H1 (cell line): Measurements from ENCODE around the gene SPATS2. TPM values are rescaled to one million over a fixed set of nuclear protein-coding genes. Genes with fewer than 3 reads are reported as not detected.

Experiments used
- ATF3 ChIP-seq: IDR thresholded peaks from 2 replicates; pipeline ENCODE4 v1.6.1; 2011; ENCODE audit warnings: low read depth, mild to moderate bottlenecking, low read length; ENCODE audit not compliant: insufficient read depth
- CHD1 ChIP-seq: IDR thresholded peaks from 2 replicates; pipeline ENCODE4 v1.6.1; 2012; ENCODE audit warnings: low read depth, low read length, improper control_type of control experiment
- CHD2 ChIP-seq: IDR thresholded peaks from 2 replicates; pipeline ENCODE4 v1.6.1; 2012; ENCODE audit warnings: low read length, improper control_type of control experiment
- CTBP2 ChIP-seq: IDR thresholded peaks from 2 replicates; pipeline ENCODE4 v1.7.0; 2011; ENCODE audit warnings: borderline replicate concordance, mild to moderate bottlenecking, moderate library complexity, mixed read lengths, low read length; ENCODE audit not compliant: insufficient read depth, insufficient read length
- KDM5A ChIP-seq: fragments of 200-600 bp; IDR thresholded peaks from 2 replicates; pipeline ENCODE4 v1.7.1; 2012; ENCODE audit warnings: mild to moderate bottlenecking, low read length, inconsistent platforms, mixed read lengths
- POLR2A ChIP-seq, 2 experiments: IDR thresholded peaks; 1 replicate in 1 of 2; 2 replicates in 1 of 2; pipeline ENCODE4 v1.6.1; 2011; ENCODE audit warnings: low read depth in 2 of 2, low read length in 2 of 2, mild to moderate bottlenecking in 2 of 2; ENCODE audit errors: control extremely low read depth in 1 of 2
- POLR2AphosphoS5 ChIP-seq: IDR thresholded peaks from 2 replicates; pipeline ENCODE4 v1.6.1; 2011; ENCODE audit warnings: low read depth, low read length
- POU5F1 ChIP-seq: IDR thresholded peaks from 2 replicates; pipeline ENCODE4 v1.6.1; 2011; ENCODE audit warnings: low read depth, mild to moderate bottlenecking, low read length, moderate library complexity
- RXRA ChIP-seq: IDR thresholded peaks from 2 replicates; pipeline ENCODE4 v1.6.1; 2011; ENCODE audit warnings: low read depth, mild to moderate bottlenecking, low read length, moderate library complexity; ENCODE audit not compliant: insufficient read depth
- SIRT6 ChIP-seq: IDR thresholded peaks from one replicate; pipeline ENCODE4 v1.7.1; 2012; ENCODE audit warnings: low read length, inconsistent platforms
- SRF ChIP-seq: IDR thresholded peaks from 2 replicates; pipeline ENCODE4 v1.6.1; 2011; ENCODE audit warnings: mild to moderate bottlenecking, low read depth, low read length, moderate library complexity
- USF2 ChIP-seq: IDR thresholded peaks from 2 replicates; pipeline ENCODE4 v1.6.1; 2011; ENCODE audit warnings: low read length, improper control_type of control experiment
- polyA plus RNA-seq, 7 experiments: library from polyadenylated mRNA; depleted of rRNA in 3 of 7; stranded (reverse) in 5 of 7; unstranded in 2 of 7; fragments of >200 nt in 5 of 7; fragments of 200-250 nt in 2 of 7; gene quantifications; 1 replicate in 5 of 7; 2 replicates in 1 of 7; 4 replicates in 1 of 7; pipeline versions ENCODE4 v1.2.1 to v1.2.3, GENCODE V29; 2011 to 2013; ENCODE audit warnings: missing spikeins in 2 of 7, mixed read lengths in 2 of 7
- total RNA-seq: library from RNA; stranded (reverse); fragmentation: NEBNext Ultra II Directional; extraction: Animal tissue kit (Norgen Biotek cat#: 25700); gene quantifications from 2 replicates; pipeline ENCODE4 v1.2.1, GENCODE V29; 2021

Gene SPATS2
- total and polyA plus RNA-seq, 2 of the 8 experiments (the other 6 are each of a cell fraction or from before 2014, with no cell fraction given) = 19.2 to 24.5 TPM

- TF ChIP-seq POLR2A (IDR thresholded peaks at IDR 0.05; ENCODE audit: control extremely low read depth in 1 of 2, low read depth in 2 of 2, low read length in 2 of 2) (no peak), POLR2AphosphoS5 (no peak), POU5F1 (no peak), CTBP2 (no peak), ATF3 (no peak), KDM5A (no peak), CHD2 (no peak), RXRA (no peak), SIRT6 (no peak), USF2 (no peak), CHD1 (no peak), SRF (no peak)
Observed at GRCh38 chr12:49365542-49365941, 1.7 kb upstream of the SPATS2 start (continued).
